Central memory CD4-positive, alpha-beta T cell (primary cell): ENCODE data around the gene EBI3.
"Not testable (repeated sequence)": the region's sequence is repeated elsewhere in the genome, so short reads cannot be mapped to it uniquely, and the experiment has no call there.

Experiments used
- DNase-seq: peaks from one replicate; pipeline ENCODE4 v3.0.0; 2022

EBI3 gene

DNA sequence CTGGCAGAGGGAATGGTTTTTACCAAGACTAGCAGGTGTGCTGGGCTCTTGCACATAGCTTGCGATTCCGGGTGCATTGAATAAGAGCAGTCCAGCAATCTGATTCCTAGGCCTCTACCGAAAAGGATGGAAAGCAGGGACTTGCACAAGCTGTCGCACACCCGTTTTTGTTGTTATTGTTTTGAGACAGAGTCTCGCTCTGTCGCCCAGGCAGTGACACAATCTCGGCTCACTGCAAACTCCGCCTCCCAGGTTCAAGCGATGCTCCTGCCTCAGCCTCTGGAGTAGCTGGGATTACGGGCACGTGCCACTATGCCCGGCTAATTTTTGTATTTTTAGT is 5.5 kb downstream of the EBI3 start:
- DNase-seq: no peak

DNA sequence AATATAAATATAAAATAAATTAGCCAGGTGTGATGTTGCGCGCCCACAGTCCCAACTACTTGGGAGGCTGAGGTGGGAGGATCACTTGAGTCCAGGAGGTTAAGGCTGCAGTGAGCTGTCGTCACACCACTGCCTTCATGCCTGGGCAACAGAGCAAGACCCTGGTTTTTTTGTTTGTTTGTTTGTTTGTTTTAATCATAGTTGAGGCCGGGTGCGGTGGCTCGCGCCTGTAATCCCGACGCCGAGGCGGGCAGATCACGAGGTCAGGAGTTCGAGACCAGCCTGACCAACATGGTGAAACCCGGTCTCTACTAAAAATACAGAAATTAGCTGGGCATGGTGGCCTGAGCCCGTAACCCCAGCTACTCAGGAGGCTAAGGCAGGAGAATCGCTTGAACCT is 8.2 kb downstream of the EBI3 start:
- not testable (repeated sequence) for DNase-seq

DNA sequence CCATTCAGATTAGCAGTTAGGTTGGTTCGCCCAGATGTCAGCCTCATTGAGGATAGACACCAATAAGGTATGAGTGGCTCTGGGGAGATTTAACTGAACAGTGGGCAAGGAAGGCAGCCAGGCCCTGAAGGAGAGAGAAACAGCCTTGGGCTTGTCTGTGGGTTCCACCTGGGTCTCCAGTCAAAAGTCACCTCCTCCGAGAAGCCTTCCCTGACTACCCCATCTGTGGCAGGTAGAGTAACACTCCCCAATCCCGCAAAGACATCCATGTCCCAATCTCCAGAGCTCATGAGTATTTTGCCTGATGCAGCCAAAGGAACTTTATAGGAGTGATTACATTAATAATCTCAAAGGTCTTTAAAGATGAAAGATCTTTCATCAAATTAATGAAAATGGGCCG is 9.5 kb downstream of the EBI3 start:
- no peak for DNase-seq

DNA sequence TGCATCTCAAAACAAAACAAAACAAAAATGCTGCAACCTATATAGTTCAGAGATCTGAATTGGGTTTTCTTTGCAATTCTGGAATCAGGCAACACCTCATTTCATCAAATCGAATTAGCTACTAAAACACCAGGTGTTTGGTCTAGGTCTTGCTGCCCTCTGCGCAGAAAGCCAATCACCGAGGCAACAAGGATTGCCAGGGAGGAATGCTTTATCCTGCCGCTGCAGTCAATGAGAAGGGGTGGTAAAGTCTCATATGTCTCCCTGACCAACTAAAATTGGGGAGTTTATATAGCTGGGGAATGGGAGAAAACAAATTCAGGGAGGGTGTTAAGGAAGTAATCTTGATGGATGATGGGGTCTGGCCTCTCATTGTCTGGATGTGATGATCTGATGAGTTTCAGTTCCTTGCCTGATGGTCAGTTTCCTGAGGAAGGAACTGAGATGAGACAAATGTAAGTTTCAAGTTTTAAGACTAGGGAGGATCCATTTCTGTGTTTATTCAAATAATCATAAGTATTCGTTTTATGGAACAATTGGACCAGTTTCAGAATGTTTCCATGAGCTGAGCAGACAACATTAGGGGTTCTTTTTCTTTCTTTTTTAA is 12.6 kb downstream of the EBI3 start:
- no peak for DNase-seq

DNA sequence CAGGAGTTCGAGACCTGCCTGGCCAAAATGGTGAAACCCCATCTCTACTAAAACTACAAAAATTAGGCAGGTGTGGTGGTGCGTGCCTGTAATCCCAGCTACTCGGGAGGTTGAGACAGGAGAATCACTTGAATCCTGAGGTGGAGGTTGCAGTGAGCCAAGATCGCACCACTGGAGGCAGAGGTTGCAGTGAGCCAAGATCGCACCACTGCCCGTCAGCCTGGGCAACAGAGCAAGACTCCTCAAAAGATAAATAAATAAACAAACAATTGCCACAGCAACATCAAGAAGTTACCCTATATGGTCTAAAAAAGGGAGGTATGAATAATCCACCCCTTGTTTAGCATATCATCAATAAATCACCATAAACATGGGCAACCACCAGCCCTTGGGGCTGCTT is 16.6 kb downstream of the EBI3 start:
- not testable (repeated sequence) for DNase-seq

DNA sequence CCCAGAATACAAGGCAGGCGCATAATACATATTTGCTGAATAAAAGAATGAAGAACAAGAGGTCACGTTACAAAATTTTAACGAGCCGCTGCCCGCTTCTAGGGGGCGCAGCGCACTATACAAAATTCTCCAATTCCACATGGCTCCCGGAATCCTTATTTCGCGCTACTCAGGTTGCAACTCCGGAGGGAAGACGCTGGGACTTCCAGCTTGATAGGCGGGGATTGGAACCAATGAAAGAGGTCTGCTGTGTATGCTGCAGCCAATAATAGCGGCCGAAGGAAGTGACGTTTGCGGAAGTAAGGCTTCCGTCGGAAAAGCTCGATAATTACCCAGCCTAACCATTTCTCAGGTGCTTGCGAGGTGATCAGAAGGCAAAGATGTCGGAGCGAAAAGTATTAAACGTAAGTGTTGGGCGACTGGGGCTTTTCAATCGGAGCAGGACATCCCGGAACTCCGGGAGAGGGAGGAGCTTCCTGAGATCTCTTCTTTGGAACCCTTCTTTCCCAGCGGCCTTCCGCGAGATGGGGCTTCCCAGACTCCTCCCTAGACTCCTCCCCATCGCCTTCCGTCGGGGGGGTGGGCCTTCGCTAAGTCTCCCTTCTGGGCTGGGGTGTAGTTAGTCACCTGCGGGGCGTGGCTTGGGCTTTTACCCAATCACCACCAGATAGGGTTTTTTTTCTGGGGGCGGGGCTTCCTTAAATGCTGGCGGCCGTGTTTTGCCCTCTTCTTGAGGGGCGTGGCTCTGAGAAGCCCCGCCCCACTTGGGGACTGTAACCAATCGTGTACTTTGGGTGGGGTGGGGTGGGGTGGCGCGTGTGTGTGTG is 17.7 kb downstream of the EBI3 start, which contains the start of gene YJU2:
YJU2 (plus strand) TSS at position 314 of the 827 bp plus-strand sequence; CDS start at position 381, 67 bp downstream.
- DNase-seq: peak; percentile 99

DNA sequence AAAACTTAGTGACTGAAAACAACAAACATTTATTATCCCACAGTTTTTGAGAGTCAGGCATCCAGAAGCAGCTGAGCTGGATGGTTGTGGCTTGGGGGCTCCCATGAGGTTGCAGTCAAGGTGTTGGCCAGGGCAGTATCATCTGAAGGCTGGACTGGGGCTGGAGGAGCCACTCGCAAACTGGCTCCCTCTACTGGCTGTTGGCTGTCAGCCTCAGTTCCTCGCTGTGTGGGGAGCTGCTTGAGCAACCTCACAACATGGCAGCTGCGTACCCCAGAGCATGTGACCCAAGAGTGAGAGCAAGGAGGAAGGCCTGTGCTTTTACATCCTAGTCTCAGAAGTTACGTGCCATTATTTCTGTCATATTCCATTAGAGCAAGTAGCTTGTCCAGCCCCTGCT is 27.2 kb downstream of the EBI3 start:
- no peak for DNase-seq

DNA sequence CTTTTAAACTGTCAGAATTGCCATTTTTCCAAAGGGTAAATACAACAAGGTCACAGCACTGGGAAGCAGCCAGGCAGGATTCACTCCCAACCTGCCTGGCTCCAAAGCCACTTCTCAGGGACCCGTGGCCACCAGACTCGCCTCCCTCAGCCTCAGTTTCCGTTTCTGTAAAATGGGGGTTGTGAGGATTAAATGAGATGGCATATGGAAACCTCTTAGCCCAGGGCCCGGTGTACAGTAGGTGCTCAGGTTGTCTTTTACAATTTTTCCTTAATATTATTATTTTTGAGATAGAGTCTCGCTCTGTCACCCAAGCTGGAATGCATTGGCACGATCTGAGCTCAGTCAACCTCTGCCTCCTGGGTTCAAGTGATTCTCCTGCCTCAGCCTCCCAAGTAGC is 27.7 kb downstream of the EBI3 start:
- DNase-seq: no peak

DNA sequence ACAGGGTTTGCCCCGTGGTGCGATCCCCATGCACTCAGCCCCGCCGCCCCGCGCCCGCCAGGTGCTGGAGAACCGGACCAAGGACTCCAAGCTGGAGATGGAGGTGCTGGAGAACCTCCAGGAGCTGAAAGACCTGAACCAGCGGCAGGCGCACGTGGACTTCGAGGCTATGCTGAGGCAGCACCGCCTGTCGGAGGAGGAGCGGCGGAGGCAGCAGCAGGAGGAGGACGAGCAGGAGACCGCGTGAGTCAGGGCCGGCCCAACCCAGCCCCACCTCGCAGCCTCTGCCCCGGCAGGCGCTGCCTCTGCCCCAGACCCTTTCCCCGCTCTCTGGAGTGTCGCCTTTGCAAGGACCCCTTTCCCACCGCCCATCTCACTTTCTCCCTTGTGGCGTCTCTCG is 28.9 kb downstream of the EBI3 start:
- DNase-seq: no peak

DNA sequence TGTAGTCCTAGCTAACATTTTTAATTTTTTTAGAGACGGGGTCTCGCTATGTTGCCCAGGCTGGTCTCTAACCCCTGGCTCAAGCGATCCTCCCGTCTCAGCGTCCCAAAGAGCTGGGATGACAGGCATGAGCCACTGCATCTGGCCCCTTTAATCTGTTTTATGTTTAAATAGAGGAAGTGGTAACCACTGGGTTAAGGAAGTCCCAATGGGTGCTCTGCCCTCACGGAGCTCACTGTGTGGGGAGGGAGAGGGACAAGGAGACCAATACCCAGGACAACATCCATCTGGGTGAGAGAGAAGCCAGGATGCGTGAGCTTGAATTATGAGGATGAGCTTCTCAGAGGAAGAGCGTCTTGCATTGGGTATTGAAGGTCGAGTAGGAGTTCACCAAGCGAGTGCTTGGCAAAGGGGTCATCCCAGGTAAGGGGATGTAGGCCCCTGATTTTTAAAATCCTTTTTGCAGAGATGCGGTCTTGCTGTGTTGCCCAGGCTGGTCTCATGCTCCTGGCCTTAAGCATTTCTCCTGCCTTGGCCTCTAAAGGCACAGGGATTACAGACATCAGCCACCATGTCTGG is 31.4 kb downstream of the EBI3 start:
- DNase-seq: no peak

DNA sequence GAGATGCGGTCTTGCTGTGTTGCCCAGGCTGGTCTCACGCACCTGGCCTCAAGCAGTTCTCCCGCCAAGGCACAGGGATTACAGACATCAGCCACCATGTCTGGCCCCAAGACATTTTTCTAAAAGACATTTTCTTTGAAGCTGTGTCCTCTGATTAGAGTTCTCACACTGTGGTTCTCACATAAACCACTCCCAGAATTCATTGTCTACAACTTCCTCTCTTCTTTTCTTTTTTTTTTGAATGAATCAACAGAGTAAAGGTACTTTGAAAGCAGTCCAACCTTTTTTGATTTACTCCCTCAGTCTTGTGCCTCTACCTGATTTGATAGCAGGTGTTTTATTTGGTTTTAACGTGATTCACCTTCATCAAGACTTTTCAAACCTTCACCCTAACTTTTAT is 35.5 kb downstream of the EBI3 start:
- DNase-seq: peak; percentile 16

DNA sequence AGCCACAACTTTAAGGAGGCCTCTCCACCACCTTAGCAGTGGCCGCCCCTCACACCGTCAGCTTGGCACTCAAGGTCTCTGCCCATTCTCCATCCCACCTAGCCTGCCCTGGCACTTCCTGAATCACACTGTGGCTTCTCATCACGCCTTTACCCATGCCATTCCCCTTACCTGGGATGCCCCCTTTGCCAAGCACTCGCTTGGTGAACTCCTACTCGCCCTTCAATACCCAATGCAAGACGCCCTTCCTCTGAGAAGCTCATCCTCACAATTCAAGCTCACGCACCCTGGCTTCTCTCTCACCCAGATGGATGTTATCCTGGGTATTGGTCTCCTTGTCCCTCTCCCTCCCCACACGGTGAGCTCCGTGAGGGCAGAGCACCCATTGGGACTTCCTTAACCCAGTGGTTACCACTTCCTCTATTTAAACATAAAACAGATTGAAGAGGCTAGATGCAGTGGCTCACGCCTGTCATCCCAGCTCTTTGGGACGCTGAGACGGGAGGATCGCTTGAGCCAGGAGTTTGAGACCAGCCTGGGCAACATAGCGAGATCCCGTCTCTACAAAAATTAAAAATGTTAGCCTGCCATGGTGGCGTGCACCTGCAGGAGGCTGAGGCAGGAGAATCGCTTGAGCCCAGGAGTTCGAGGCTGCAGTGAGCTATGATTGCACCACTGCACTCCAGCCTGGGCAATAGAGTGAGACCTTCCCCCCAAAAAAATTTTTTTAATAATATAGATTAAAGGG is 37.1 kb downstream of the EBI3 start:
- no peak for DNase-seq

DNA sequence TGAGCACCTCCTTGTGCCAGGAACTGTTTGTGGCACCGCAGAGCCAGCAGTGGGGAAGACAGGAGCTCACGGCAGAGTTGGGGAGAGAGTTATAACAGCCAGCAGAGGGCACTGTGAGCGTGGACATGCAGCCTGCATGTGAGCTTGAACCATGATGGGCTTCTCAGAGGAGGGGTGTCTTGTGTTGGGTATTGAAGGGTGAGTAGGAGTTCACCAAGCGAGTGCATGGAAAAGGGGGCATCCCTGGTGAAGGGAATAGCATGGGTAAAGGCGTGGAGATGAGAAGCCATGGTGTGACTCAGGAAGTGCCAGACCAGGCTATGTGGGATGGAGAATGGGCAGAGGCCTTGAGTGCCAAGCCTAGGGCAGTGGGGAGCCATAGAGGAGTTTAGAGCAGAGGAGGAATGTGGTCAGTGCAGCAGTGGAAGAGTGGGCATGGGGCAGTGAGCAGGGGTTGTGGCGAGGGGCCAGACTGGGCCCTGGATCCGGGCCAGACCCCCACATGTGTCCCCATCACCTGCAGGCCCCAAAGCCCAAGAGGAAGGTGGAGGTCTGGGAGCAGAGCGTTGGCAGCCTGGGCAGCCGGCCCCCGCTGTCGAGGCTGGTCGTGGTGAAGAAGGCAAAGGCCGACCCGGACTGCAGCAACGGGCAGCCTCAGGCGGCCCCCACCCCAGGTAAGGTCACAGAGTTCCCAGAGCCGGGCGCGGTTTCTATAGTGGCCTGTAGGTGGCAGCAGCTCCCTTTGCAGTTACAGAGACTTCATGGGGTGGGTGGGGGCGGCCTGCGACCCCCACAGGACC is 38.0 kb downstream of the EBI3 start:
- peak; percentile 30 for DNase-seq

DNA sequence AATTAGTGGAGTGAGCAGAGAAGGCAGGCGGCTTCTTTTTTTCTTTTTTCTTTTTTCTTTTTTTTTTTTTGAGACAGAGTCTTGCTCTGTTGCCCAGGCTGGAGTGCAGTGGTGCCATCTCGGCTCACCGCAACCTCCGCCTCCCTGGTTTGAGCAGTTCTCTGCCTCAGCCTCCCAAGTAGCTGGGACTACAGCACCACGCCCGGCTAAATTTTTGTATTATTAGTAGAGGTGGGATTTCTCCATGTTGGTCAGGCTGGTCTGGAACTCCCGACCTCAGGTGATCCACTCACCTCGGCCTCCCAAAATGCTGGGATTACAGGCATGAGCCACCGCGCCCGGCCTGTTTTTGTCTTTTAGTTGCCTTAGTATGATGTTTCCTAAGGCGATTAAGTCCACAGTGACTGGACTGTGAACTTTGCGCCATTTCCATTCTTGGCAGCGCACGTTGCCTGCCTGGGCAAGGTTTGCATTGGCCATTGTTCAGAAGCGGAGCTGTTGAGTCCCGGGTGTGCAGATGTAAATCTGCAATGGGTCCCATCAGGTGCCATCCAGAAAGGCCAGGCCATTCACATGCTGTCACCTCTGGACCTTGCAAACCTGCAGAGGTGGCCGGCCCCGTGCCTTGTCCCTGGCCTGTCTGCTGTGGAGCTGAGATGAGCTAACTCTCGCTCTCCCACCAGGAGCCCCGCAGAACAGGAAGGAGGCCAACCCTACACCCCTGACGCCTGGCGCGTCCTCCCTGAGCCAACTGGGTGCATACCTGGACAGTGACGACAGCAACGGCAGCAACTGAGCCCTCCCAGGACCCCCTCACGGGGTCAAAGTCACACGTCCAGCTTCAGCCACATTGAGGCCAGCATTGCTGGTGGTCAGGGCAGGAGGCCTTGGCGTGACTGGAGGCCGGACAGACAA is 38.8 kb downstream of the EBI3 start:
- no peak for DNase-seq

DNA sequence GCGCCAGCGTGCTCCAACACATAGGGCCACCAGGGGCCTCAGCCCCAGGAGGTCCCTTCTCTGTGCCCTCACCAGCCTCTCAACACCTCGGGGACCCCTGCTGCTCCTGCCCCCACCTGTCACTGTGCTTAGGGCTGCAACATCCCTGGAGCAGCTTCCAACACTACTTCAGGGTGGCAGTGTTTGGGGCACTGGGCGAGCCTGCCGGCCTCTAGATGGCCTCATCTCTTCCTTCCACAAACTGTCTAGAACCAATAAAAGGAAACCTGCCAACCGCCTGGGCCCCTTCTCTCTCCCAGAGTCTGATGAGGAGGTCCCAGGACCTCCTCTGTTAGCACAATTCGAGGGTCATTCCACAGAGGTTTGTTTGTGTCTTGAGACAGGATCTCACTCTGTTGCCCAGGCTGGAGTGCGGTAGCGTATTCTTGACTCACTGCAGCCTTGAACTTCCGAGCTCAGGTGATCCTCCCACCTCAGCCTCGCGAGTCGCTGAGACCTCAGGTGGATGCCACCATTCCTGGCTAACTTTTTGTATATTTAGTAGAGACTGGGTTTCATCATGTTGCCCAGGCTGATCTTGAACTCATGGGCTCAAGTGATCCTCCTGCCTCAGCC is 39.6 kb downstream of the EBI3 start:
- DNase-seq: no peak

DNA sequence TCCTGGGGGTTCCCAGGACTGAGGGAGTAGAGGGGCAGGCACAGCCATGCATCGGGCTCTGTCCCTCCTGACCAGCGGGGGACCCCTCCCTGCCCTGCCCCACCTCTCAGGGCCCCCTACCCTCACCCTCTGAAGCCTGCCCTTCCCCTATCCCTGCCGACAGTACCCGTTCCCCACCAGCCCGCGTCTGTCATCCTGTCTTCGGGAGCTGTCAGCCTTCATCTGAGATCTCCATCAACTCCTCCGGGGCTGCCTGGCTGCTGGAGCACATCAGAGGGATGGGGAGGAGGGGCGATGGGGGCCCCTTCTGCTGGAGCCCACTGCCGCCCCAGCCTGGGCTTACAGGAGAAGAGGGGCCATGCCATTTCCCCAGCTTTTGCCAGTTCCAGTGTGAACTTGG is 43.6 kb downstream of the EBI3 start:
- DNase-seq: no peak

DNA sequence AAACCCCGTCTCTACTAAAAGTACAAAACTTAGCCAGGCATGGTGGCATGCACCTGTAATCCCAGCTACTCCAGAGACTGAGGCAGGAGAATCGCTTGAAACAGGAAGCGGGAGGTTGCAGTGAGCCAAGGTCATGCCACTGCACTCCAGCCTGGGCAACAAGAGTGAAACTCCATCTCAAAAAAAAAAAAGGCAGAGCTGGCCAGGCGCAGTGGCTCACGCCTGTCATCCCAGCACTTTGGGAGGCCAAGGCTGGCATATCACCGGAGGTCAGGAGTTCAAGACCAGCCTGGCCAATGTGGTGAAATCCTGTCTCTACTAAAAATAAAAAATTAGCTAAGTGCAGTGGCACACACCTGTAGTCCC is 45.0 kb downstream of the EBI3 start:
- DNase-seq: not testable (repeated sequence)

DNA sequence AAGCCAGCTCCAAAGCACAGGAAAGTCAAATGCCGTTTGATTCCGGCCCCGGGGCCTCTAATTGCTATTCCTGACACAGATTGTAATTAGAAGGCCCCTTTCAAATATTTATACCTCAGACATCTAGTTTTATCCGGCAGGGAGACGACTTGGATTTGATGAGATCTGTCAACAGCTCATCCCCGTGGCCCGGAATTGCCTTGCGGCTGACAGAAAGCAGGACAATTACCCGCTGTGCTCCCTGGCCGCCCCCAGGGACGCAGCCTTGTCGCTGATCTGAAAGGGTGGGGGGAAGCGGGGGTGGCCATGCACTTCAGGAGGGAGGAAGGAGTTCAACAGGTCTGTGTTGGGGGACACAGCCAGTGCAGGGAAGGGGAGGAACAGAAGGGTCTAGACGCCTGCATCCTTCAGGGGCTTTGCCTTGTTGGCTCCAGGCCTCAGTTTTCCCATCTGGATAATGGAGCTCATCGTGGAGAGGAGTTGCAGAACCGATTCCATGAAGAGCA is 47.9 kb downstream of the EBI3 start:
- DNase-seq: no peak

DNA sequence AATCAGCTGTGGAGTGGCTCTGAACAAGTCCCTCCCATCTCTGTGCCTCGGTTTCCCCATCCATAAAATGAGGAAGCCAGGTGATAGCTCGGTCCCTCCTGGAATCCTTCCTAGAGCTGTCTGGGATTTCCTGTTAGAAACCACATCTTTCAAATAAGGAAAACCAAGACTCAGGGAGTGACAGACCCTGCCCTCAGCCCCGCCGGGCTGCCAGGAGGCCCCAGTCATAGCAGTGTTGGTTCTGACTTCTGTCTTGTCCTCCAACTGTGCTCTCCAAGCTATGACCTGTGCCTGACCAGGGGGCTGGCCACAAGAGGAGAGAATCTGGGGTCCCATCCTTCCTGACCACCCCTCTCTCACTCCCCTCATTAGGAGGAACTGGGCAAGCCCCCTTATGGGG is 48.7 kb downstream of the EBI3 start:
- DNase-seq: no peak

DNA sequence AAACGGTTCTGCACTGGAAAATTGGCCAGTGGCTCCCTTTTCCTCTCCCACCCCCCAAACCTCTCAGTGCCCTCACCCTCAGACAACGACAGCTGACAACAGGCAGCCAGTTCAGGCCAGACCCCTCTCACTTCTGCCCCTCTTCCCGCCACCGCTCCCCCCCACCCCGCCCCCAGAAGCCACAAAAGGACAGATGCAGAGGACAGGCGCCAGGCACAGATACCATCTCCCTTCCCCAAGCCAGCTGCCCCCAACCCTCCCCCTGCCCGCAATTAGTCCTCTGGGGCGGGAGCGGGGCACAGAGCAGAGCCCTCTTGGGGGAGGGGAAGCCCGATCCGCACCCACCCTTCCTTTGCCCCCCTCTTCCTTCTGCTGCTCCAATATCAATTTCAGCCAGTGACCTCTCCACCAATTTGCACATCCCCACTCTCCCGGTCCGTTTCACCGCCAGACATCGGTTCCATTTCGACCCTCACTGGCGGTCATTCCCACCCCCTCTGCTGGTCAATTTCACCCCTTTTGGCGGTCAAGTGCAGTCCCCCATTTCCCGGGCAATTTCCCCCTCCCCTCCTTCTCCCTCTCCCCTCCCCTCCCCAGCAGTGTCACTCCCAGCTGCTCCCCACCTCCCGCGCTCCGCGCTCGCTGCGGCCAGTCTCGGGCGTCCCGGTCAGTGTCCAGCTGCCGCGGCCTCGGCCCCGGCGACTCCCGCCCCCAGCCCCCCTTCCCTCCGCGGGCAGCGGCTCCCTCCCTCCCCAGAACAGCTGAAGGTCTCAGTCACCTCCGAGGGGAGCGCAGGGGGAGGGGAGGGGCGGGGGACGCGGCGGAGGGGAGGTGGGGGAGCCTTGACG is 49.3 kb downstream of the EBI3 start, which contains the start of gene SHD:
SHD (plus strand) TSS at position 848 of the 848 bp plus-strand sequence. CDS start 798 bp downstream, outside the sequence.
- DNase-seq: no peak
